WI38 (cell line): ENCODE measurements around the gene TCF7L2.
A peak's percentile ranks its signal among the peaks of the same experiment; 100 is the strongest.

Experiments
- H3K4me3 ChIP-seq: 2 replicates; pipeline ENCODE4 v1.5.1; 2011; ENCODE audit warnings: low read depth, mild to moderate bottlenecking, control low read depth, low read length
- CTCF ChIP-seq: IDR thresholded peaks from 2 replicates; pipeline ENCODE4 v1.5.1; 2012; ENCODE audit warnings: low read depth, mild to moderate bottlenecking, control low read depth, low read length

TCF7L2 gene

GRCh38 chr10:112946649-112947048 lies 3.4 kb upstream of the TCF7L2 start:
- TF ChIP-seq CTCF = no peak
- no peak overlapping the region for H3K4me3 ChIP-seq

GRCh38 chr10:112948196-112948595 lies 1.9 kb upstream of the TCF7L2 start:
- no peak for TF ChIP-seq CTCF
- no peak overlapping the region for H3K4me3 ChIP-seq

GRCh38 chr10:112949143-112949823 lies 764 bp upstream of the TCF7L2 start:
- H3K4me3 ChIP-seq = peak overlapping the region; percentile 50
- no peak for TF ChIP-seq CTCF

- H3K4me3 ChIP-seq = peak overlapping the region; percentile 86
- no peak for TF ChIP-seq CTCF
Measured at GRCh38 chr10:112950714-112951358, 789 bp downstream of the TCF7L2 start.

GRCh38 chr10:112951359-112952281 lies 1.6 kb downstream of the TCF7L2 start:
- H3K4me3 ChIP-seq = peak overlapping the region; percentile 86

More at GRCh38 chr10:112951359-112952281, 1.6 kb downstream of the TCF7L2 start:
- TF ChIP-seq CTCF = no peak
